ENCODE measurements around the gene AKR1D1.

The AKR1D1 gene

DNA sequence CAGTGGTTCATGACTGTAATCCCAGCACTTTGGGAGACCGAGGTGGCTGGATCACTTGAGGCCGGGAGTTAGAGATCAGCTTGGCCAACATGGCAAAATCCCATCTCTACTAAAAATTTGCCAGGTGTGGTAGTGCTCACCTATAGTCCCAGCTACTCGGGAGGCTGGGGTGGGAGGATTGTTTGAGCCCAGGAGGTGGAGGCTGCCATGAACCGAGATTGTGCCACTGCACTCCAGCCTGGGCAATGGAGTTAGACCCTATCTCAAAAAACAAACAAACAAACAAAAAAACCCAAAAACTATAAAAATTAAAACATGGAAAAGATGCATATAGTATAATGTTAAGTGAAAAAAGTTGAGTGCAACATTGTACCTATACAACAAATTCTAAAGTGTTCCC, 81.4 kb downstream of the AKR1D1 start:
- no peaks in the 10 kb centered on the region for H3K27me3 Mint-ChIP-seq
- H3K4me3 Mint-ChIP-seq: no peak overlapping the region
- H3K27ac Mint-ChIP-seq: no peak overlapping the region
- no peak for DNase-seq
- H3K4me1 Mint-ChIP-seq (ENCODE audit: low read depth): no peaks in the 10 kb centered on the region
- no peaks in the 10 kb centered on the region for H3K36me3 Mint-ChIP-seq (ENCODE audit: low read depth)
- no peaks in the 10 kb centered on the region for H3K9me3 Mint-ChIP-seq

DNA sequence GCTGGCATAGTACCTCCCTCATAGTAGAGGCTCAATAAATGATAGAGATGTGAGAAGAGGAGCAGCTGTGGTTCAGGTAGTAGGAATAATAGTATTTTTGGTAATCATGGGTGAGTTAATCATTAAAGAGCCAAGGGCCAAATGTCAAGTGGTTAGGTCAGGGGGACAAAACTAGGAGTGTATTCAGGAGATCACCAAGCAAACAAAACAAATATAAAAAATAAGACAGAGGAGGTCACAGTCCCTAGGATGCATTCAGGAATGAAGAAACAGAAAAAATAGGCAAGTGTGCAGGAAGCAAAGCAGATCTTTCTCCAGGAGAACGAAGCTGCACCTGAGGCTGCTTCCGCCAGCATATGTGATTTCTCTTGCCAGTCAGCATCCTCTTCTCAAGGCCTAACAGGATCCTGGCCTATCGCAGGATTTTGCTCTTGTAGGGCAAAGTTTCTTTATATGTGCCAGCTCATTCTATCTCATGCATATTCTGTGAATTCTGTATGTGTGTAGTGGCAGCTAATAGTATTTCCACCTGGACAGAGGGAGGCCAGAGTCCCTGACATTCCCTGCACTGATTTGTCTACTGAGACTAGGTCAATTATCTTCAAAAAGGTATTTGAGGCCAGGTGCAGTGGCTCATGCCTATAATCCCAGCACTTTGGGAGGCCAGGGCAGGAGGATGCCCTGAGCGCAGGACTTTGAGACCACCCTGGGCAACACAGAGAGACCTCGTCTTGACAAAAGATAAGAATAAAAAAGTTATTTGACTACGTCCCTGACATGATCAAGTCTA, 82.7 kb downstream of the AKR1D1 start:
- no peaks in the 10 kb centered on the region for H3K4me1 Mint-ChIP-seq (ENCODE audit: low read depth)
- H3K4me3 Mint-ChIP-seq: no peak overlapping the region
- H3K27ac Mint-ChIP-seq: no peak overlapping the region
- H3K9me3 Mint-ChIP-seq: peaks cover under 1% of the 10 kb centered on the region
- no peaks in the 10 kb centered on the region for H3K27me3 Mint-ChIP-seq
- H3K36me3 Mint-ChIP-seq (ENCODE audit: low read depth): no peaks in the 10 kb centered on the region
- DNase-seq: no peak

DNA sequence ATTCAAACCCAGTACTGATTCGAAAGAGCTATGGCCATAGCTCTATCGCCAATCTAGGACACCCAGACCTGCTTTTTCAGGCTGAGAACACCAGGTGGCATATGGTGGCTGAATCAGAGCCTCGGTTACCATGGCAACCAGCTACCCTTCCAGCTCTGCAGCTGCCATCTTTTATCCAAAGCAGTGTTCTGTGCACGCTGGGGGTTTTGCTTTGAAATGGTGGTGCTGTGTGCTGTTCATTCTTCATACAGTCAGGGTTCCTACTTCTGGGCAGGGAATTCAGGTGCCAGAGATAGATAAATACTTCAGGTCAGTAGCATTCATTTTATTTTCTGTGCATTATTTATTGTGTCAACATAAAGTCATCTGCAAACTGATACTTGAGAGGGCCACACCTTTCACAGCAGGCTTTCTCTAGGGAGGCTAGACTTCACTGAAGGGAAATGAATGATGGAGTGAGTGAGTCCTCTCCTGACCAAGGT, 85.4 kb downstream of the AKR1D1 start:
- peaks cover 5% of the 10 kb centered on the region for H3K36me3 Mint-ChIP-seq (ENCODE audit: low read depth)
- H3K9me3 Mint-ChIP-seq: peaks cover 15% of the 10 kb centered on the region
- no peak overlapping the region for H3K4me3 Mint-ChIP-seq
- no peak overlapping the region for H3K27ac Mint-ChIP-seq
- peak; percentile 66 for DNase-seq
- no peaks in the 10 kb centered on the region for H3K4me1 Mint-ChIP-seq (ENCODE audit: low read depth)
- H3K27me3 Mint-ChIP-seq: peaks cover 4% of the 10 kb centered on the region

DNA sequence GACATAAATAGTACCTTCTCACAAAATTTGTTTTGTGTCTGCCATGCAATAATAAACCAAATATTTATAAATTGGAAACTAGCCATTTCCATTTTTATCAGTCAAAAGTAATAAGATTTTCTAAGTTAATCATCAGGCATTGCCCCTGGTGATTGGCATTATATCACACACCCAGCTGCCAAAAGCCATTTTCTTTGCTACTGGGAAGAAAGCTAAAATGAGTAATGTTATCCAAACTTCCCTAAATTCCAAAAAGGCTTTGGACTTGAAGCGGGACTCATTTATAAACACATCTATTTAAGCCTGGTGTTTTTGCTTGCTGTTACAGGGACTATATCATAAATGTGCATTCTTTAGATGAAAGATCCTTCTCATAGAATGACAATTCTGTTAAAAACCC, 86.0 kb downstream of the AKR1D1 start:
- Mint-ChIP-seq H3K27me3 (peaks cover 10% of the 10 kb centered on the region), H3K9me3 (peaks cover 15% of the 10 kb centered on the region), H3K4me1 (ENCODE audit: low read depth) (no peaks in the 10 kb centered on the region), H3K27ac (no peak overlapping the region), H3K36me3 (ENCODE audit: low read depth) (peaks cover 5% of the 10 kb centered on the region), H3K4me3 (no peak overlapping the region)
- no peak for DNase-seq

DNA sequence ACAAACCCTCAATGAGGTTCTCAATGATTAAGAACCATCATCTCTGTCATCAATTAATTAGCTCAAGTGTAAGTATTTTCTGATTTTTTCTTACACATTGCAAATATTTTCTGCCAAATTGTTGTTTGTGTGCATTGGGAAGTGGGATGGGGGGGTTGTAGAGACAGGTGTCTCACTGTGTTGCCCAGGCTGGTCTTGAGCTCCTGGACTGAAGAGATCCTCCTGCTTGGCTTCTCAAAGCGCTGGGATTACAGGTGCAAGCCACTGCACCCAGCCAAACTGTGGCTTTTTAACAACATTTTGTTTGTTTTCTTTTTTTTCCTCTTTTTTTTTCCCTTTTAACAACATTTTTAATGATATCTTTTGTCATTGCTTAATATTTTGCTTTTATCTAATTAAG, 87.5 kb downstream of the AKR1D1 start:
- peaks cover 1% of the 10 kb centered on the region for H3K4me1 Mint-ChIP-seq (ENCODE audit: low read depth)
- H3K9me3 Mint-ChIP-seq: peaks cover 15% of the 10 kb centered on the region
- H3K36me3 Mint-ChIP-seq (ENCODE audit: low read depth): peaks cover 5% of the 10 kb centered on the region
- H3K27me3 Mint-ChIP-seq: peaks cover 24% of the 10 kb centered on the region
- no peak overlapping the region for H3K4me3 Mint-ChIP-seq
- no peak for DNase-seq
- no peak overlapping the region for H3K27ac Mint-ChIP-seq

DNA sequence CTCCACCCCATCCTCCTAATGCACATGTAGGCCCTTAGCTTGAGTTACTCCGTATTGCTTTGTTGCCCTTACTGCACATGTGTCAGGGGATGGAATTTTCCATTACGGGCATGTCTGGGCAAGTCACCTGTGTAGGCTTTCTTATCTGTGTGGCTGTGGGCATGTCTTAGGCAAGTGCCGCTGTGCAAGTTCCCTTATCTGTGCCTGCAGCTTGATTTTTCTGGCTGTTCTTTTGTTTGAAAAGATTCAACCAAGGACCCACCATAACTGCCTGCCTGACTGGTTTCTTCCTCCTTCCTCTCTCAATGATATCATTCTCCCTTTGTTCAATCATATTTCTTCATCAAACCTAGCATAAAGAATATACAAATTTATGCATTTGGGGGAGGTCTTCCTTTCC, 88.5 kb downstream of the AKR1D1 start:
- Mint-ChIP-seq H3K36me3 (ENCODE audit: low read depth) (peaks cover 5% of the 10 kb centered on the region), H3K27ac (no peak overlapping the region), H3K4me3 (no peak overlapping the region), H3K9me3 (peaks cover 15% of the 10 kb centered on the region), H3K4me1 (ENCODE audit: low read depth) (peaks cover 8% of the 10 kb centered on the region), H3K27me3 (peaks cover 33% of the 10 kb centered on the region)
- no peak for DNase-seq

DNA sequence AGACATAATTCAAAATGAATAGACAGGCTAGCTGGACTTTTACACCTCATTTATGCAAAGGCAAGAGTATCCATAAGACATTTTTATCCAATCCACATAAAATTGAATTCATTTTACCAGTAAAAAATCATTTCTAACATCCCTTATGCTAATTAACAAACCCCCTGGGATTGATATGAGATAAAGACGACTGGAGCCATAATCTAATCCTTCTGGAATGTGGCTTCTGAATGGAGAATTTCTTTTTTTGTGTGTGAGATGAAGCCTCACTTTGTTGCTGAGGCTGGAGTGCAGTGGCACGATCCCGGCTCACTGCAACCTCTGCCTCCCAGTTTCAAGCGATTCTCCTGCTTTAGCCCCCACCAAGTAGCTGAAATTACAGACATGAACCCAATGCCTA, 90.4 kb downstream of the AKR1D1 start:
- Mint-ChIP-seq H3K4me1 (ENCODE audit: low read depth) (peaks cover 20% of the 10 kb centered on the region), H3K27ac (no peak overlapping the region), H3K9me3 (peaks cover 15% of the 10 kb centered on the region), H3K27me3 (peaks cover 42% of the 10 kb centered on the region), H3K36me3 (ENCODE audit: low read depth) (peaks cover 5% of the 10 kb centered on the region), H3K4me3 (no peak overlapping the region)
- DNase-seq: no peak

DNA sequence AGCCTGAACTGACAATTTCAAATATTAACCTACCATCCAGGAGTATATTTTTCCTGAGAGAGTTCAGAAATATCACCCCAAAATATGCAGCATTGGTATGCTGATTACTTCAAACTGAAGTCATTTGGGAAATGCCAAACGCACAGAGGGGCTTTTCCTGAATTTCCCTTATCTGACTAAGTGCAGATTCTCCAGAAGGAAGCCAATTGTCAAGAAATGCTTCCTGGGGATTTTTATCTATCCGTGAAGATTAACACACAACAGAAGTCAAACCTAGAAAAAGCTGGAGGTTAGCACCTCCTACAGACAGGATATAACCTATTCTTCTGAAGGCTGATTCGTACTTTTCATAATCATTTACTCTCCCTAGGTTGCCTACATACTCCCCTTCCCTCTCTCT, 91.0 kb downstream of the AKR1D1 start:
- Mint-ChIP-seq H3K4me1 (ENCODE audit: low read depth) (peaks cover 20% of the 10 kb centered on the region), H3K27me3 (peaks cover 46% of the 10 kb centered on the region), H3K4me3 (no peak overlapping the region), H3K27ac (no peak overlapping the region), H3K9me3 (peaks cover 15% of the 10 kb centered on the region), H3K36me3 (ENCODE audit: low read depth) (peaks cover 5% of the 10 kb centered on the region)
- DNase-seq: no peak

DNA sequence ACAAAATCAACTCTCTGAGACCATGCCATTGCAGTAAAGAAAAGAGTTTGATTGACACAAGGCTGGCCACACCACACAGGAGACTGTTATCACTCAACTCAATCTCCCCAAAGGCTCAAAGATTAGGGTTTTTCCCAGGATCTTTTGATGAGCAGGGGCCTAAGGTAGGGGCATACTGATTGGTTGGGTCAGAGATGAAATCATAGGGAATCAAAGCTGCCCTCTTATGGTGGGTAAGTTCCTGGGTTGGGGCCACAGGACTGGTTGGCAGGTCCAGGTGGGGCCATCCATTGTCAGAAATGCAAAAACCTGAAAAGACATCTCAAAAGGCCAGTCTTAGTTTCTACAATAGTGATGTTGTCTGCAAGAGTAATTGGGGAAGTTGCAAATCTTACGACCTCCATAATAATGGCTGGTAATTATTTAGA, 91.6 kb downstream of the AKR1D1 start:
- DNase-seq: no peak
- Mint-ChIP-seq H3K4me3 (no peak overlapping the region), H3K9me3 (peaks cover 15% of the 10 kb centered on the region), H3K36me3 (ENCODE audit: low read depth) (peaks cover 5% of the 10 kb centered on the region), H3K4me1 (ENCODE audit: low read depth) (peaks cover 20% of the 10 kb centered on the region), H3K27ac (no peak overlapping the region), H3K27me3 (peaks cover 53% of the 10 kb centered on the region)
